ENCODE measurements around the gene LMNB1.

Gene LMNB1

DNA sequence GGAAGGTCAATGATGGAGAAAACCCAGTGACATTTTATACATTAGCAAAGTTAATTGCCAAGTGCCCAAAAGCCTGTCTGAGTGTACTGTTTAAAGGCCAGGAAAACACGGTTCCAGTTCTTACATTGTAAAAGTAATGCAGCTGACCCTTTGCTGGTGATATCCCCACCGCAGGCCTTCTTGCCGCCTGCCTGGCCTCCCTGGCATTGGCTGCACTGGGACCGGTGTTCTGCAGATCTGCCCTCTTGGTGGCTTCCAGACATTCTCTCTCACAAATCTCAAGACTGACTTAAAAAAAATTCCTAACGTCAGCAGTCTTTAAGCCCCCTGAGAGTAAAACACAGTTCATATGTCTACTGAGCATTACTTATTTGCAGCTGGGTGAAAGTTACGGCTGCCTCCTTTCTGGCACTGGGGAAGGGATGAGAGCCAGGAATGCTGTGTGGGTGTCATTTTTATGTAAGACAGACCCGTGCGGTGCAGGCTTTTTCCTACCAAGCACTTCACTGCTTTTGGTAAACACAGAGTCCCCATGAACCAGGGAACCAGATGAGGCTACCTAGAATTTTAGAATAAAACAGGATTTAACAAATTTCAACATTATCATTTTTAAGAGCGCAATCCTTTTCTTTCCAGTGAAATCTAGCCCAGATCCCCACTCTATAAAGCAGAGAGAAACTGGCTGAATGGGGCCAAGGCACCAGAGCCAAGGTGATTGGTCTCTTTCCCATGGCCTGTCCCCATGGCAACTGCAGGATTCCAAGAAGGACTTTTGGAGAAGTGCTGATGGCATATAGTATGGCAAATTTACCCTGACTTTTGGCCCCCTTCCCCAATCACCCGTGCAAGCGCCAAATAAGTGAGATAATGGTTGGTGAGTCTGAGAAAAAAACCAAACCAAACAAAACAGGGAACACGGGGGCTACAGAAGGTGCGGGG, 80.8 kb downstream of the LMNB1 start:
- DNase-seq, result no peak

DNA sequence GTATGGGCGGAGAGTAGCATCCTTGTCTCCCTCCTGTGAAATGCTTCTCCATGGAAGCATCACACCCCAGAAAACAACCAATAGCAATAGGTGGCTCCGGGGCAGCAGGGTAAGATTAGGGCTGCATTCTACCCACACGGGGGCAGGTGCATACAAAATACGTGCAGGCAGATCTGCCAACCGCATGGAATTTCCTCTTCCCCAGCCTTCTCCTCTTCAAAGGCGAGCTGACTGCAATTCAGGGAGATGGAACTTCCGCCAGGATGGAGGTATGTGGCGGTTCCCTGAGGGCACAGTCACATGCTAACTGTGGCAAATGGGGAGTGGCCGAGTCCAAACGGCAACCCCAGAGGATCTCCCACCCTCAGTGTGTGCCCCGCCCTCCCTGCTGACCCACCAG, 81.5 kb downstream of the LMNB1 start:
- no peak for DNase-seq

DNA sequence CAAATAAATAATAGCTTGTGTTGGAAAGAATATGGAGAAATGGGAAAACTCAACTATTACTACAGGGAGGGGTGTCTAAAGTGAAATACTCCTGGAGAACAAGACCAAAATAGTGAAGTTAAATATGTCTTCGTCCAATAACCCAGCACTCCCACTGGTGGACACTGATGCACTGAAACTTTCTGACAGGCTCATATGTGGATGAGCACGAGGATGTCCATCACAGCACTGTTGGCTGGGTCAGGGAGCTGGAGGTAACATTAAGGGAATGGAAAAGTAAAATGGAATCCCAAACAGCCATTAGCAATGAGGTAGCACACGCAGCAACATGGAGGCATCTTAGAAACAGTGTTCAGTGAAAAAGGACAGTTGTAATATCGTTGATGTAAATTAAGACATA, 86.5 kb downstream of the LMNB1 start:
- no peak for DNase-seq

DNA sequence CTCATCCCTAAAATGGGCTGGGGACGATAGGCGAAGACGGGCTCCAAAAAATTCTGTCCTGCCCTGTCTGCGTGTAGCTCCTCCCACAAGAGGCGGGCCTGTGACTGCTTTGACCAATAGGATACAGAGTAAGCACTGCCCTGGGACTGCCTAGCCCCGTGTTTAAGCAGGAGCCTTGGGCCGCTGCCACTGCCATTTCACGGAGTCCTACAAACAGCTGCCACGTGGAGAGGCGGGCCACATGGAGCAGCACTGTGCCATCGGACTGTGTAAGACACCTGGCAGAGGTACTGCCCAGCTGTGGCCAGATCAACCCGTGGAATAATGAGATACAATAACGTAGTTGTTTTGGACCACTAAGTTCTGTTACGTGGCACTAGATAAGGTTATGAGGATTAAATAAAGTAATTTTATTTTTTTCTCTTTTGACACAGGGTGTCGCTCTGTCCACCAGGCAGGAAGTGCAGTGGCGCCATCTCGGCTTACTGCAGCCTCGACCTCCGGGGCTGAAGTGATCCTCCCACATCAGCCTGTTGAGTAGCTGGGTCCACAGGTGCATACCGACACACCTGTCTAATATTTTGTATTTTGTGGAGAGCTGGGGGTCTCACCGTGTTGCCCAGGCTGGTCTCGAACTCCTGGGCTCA, 87.2 kb downstream of the LMNB1 start:
- no peak for DNase-seq

DNA sequence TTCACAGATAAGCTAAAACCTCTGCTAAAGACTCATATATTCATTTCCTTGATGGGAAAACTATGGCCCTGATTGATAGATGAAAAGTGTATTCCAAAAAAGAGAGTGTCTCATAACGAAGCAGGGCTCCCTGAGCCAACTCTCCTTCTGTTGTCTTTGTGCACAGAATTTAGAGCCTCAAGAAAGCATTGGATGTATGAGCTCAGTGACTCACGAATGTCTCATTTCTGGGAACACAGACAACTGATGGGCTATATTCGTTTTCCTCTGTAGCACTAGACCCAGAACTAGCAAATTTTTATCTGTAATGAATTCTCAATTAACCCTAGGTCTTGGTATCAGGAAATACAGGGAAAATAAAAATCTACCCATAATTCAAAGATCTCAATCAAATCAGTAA, 88.4 kb downstream of the LMNB1 start:
- no peak for DNase-seq

DNA sequence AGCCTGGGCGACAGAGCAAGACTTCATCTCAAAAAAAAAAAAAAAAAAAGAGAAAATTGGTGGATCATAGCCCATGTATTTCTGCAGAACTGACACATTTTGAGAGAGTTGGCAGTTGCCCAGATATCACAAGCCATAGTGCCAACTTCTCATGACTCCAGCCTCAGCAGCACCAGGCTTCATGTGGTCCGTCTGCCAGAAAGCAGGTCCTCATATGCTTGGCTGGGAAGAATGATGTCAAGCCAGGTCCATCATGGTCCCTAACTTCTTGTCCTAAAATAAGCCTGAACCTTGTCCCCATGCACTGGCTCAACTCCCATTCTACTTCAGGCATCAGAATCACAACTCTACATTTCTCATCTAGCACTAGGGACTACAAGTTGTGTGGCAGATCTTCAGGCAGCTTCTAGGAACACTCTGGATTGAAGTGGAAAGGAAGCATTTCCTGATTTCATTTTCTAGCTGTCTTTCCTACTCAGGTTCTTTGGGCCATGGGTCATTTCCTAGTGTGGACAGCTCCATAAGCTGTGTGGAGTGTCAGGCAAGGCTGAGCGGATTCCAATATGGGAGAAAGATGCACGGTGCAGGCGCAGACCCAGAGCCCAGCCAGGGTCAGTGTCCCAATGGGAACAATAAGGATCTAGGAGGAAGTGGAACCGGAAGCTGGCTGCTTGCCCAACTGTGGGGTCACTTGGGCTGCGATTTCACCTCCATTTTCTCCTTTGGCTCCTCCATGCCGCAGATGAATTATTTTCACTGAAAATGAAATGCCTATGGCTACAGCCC, 90.1 kb downstream of the LMNB1 start:
- DNase-seq, result no peak

DNA sequence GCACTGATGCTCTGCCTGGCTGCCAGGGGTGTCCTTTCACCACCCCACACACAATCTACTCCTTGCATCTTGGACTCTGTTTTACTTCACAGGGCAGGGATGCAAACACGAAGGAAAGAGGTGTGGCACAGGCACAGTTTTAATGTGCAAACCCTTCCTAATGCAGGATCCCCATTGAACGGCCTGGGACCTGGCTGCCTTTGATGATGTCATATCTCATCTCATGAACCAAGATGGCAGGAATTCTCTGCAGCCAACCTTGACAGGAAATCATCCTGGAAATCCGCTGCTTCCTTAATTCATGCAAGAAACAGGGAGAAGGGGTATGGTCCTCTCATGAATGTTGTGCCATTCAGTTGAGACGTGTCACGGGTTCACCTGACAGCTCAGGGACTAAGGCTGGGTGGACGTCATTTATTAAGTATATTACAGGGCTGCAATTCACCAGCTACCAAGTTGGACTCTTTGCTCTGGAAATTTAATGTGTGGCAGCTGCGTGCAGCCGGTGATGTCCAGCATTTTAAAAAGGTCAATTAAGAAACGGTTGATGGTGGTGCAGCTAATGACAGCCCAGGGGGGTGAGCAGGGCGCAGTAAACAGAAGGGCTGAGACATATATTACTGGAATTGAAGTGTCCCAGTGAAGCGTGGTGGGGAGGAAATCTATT, 91.5 kb downstream of the LMNB1 start:
- DNase-seq, result no peak

DNA sequence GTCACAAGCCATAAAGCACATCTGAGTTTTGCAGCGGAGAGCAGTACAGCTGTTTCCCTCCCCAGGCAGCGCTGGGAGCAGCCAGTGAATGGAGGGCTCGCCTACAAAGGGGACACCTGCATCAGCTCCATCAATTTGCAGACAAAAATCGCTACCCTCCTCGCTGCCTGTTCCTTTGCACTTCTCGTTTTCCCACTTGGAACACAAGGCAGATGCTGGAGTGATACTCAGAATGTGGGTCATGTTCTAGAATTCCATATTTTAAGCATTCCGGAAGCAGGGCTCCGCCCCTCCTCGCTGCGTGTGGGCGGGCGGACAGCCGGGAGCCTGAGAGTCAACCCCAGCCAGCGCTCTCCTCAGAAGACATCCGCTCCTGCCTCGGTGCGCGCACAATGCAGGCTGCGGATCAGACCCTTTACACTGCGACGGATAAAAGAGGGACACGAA, 92.1 kb downstream of the LMNB1 start:
- no peak for DNase-seq

DNA sequence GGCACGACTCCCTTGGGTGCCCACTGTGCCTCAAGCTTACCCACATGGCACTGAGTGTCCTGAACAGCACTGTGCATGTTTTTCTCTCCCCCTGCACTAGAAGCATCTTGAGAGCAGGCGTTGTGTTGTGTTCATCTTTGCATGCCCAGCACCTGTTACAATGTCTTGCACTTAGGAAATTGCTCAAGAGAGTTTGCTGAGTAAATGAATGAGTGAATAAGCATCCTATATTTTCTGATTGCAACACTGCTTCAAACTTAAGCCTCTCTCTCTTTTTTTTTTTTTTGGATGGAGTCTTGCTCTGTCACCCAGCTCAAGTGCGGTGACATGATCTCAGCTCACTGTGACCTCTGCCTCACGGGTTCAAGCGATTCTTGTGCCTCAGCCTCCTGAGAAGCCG, 94.5 kb downstream of the LMNB1 start:
- DNase-seq, result no peak

DNA sequence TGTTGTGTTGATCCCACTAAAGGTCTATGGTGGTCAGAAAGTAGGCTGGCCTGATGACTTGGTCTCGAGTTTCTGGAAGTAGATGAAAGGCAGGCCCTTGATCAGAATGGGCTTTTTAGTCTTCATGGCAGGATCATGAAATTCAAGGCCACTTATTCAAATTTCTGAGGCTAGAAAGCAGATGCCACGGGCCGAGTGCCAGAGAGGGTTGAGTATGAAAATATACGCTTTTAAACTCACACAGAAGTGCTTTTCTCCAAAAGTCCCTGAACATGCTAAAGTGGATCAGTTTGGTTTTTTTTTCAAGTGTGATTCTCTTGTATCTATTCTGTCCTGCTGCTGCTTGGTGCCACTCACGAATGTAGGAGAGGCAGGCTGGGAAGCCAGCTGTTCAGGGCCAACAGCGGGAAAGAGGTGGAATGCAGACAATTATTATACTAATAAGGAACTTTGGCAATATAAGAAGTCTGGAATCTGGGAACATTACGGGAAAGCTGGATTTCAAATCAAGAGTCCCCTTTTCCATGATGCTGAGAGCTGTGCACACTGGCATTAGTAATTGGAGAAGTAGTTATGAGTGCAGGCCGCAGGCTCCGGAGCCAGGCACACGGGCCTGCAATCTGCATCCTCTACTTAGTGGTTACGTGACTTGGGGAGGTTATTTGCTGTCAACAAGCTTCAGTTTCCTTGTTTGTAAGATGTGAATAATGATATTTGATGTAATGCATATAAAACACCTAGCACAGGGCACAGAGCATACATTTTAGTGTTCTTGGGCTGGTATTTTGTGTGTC, 95.8 kb downstream of the LMNB1 start:
- no peak for DNase-seq

DNA sequence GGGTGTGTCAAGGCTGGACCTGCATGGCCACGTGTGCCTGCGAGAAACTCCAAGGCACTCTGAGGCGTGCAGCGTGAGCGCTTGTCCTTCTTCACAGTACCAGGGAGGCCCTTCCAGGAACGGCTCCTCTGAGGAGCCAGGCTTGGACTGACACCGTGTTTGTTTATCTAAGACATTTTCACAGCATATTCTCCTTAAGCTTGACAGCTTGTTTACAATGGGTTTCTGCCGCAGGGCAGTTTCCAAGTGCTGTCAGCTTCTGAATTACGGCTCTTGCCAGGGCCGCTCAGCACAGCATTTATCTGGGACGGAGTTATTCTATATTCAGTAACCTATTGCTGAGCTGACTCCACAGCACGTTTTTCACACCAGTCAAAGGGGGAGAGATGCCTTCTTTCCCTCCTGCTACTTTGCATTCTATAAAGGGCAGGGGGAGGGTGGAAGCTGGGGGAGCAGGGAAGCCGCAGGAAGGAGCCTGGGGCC, 98.4 kb downstream of the LMNB1 start:
- DNase-seq, result no peak

DNA sequence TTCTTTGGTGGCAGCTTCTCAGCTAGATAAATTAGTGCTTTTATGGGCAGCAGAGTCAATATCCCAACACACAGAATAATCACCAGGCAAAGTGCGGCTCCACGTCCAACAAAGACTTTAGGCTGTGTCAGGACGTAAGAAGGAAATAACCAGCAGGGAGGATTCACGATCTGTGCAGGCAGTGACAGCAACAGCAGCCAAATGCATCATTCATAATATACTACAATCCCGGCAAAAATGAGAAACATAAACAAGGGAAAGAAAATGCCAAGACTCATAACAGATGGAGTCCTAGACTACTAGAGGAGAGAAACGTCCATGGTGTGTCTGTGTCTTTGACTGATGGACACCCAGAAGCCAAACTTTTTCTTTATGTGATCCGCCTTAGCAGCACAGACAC, 100.7 kb downstream of the LMNB1 start:
- no peak for DNase-seq

DNA sequence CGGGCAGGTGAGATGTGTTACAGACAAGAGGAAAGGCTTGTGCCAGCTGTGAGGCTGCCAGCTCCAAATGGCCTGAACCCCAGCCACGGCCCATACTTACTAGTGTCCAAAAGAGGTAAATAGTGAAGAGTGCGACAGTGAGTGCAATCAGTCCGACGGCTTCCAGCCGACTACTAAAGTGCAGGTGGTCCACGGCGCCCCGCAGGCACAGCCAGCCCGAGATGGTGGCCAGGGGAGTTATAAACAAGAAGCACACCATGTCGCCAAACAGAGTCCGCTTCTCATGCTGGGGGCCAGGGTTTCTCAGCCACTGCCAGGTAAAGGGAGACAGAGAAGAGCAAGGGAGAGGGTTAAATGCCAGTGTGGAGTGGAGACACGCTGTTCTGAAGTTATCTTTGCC, 101.1 kb downstream of the LMNB1 start:
- no peak for DNase-seq

DNA sequence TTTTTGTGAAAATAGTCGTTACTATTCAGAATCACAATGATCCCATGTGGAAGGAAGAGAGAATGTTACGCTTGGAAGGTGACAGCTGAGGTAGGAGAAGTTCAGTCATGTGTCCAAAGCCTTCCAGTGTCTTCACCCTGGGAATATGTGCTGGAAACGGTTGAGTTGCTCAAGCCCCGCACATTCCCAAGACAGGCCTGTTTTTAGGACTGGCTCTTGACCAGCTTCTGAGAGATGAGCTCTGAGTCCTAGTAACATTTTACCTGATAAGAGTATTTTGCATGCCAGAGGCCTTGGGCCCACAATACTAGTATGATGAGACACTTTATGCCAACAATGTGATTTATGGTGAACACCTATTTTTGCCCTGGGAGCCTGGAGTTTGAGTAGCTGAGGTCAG, 101.7 kb downstream of the LMNB1 start:
- DNase-seq, result no peak

DNA sequence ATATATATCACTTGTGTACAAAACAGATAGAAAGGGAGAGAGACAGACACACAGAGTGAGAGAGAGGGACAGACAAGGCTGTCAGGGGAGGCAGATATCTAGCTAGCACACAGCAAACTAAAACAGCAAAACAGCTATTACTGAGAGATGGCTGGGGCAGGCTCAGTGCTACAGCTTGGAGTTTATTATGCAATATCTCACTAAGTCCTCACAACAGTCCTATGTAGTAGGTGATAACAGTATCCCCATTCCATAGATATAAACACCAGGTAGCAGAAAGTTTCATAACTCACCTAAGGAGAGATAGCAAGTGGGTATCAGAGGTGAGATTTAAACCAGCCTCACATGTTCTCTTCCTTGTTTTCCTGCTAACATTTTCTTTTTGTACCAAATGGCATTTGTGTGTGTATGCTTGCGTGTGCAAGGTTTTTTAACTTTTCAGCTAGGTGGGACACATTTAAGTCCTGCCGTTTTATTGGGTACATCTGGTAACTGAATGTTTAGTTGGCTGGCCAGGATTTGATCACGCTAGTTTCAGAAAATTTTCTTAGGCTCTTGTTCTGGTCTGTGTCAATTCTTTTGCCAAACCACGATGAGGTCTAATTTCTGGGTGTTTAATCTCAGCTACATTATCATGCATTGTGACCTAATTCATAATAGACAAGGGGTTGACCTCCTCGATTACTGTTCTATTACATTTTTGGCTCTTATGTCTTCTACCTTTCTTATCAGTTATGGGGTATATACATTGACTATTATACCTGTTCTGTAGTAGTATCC, 105.1 kb downstream of the LMNB1 start:
- DNase-seq, result no peak

DNA sequence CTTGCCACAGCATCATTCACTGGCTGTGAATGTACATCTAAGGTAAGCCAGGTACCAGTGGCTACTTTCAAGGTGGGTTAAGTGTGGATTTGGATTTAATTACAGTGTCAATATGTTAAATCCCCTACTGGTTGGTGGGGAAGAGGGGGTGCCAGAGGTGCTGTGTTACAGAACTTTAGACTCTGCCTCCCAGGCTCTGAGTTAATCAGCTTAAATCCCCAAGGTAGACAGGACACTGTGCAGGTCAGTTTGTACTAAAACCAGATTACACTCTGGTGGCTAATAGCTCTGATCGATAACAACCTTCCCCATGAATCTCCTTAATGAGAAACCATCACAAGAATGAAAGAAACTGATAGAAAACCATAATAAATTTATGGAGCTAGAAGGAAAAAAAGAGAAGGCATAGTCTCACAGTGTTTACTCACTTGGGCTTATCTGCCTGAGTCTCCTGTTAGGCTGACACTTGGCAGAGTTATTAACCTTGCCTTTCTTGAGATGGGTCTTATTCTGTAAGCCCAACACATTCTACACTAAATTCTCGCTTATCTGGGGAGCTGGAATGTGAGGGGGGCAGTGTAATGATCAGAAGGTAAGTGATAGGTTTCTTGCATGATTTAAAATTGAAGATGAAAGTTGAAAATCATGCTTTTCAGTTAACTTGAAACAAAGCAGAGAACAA, 106.8 kb downstream of the LMNB1 start:
- no peak for DNase-seq

DNA sequence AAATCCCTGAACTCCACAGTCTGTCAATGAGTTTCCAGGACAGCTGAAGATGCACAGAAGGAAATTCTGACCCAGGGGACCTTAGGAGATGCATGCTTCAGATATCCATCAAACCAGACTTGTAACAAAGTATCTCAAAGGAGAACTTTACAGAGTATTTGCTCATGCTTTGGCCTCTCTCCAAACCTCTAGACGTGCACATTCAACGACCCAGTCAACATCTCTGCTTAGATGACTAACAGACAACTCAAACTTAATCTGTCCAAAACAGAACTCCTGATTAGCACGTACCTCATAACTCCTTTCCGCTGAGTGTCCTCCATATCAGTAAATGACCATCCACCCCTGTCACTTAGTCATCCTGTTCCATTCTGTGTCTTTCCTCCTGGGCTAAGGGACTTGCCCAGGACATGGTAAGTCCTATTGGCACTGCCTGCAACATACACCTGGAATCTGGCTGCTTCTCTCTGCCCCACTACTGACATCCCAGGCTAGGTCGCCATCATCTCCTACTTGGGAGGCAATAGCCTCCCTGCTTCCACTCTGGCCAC, 107.4 kb downstream of the LMNB1 start:
- DNase-seq, result no peak

Data from NCI-H1694 (cell line).